GM19395 (cell line): ENCODE data around the gene TM9SF1.
A peak's percentile ranks its signal among the peaks of the same experiment; 100 is the strongest.

ENCODE experiments used
- ATAC-seq: cut with Tn5 transposase; IDR thresholded peaks from one replicate; pipeline ENCODE4 v1.9.1; 2021; ENCODE audit warnings: mild to moderate bottlenecking, moderate library complexity; ENCODE audit not compliant: unreplicated experiment

Gene TM9SF1

GRCh38 chr14:24179961-24180796 is 15.1 kb downstream of the TM9SF1 start:
- ATAC-seq: no peak

DNA sequence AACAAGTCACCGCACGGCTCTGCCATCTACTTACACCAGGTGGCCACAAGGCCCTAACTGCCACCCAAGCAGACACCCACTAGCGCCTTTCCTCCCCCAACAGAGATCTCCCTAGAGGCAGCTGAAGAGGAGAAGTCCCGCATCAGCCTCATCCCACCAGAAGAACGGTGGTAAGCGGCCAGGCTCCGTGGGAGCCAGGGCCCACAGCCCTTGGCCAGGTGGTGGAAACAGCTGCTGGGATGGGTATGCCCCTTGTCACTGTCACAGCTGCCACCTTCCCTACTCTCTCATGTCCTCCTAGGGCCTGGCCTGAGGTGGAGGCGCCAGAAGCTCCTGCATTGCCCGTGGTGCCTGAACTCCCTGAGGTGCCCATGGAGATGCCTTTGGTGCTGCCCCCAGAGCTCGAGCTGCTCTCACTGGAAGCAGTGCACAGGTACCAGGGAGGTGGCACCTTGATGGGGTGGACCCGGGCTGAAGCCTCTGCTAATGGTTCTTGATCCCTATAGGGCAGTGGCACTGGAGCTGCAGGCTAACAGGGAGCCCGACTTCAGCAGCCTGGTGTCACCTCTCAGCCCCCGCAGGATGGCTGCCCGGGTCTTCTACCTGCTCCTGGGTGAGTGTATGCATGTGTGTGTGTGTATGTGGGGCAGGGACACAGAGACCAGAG is 15.8 kb downstream of the TM9SF1 start:
- no peak for ATAC-seq

GRCh38 chr14:24178399-24179178 is 16.7 kb downstream of the TM9SF1 start:
- ATAC-seq: no peak

- ATAC-seq: no peak
Observed at GRCh38 chr14:24177891-24178290, 17.4 kb downstream of the TM9SF1 start.

DNA sequence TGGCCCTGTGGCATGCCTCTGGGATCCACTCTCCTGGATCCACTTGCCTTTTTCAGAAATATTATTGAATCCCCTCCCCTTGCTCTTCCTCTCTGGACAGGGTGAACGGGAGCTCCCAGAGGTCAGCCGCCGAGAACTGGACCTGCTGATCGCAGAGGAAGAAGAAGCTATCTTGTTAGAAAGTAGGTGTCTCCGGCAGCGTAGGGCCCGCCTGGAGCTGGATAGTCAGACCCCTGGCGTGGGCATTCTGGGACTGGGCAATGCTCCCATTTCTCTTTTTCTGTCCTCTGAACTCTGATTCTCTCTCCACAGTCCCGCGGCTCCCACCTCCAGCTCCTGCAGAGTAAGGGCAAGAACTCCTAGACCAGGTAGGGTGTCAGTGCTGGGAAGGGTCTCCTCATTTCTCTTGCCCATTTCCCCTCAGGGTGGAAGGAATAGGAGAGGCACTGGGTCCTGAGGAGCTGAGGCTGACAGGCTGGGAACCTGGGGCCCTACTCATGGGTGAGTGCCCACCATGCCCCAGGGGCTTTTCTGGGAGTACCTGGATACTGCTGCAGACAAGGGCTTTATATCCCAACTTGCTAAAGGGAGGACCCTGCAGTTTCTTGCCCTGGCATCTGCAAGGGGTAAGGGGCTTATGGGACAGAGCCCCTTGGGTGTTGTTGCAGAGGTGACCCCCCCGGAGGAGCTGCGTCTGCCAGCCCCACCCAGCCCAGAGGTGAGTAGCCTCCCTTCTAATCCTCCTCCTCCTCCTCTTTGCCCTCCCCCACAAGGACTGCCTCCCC is 18.0 kb downstream of the TM9SF1 start:
- ATAC-seq: no peak

GRCh38 chr14:24176599-24176998 is 18.6 kb downstream of the TM9SF1 start:
- no peak for ATAC-seq

DNA sequence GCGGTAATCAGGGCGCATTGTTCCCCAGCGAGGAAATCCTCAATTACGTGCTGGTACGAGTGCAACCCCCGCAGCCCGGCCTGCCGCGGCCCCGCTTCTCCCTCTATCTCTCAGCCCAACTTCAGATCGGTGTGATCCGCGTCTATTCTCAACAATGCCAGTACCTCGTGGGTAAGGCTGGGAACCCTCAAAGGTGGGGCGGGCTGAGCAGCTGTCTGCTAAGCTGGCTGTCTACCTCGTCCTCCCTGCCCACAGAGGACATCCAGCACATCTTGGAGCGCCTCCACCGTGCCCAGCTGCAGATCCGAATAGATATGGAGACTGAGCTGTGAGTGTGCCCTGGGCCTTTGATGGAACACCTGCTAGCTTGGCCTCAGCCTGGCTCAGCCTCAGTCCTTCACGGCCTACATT is 22.4 kb downstream of the TM9SF1 start:
- ATAC-seq: no peak

GRCh38 chr14:24172261-24172860 is 22.9 kb downstream of the TM9SF1 start:
- peak; percentile 23 for ATAC-seq

DNA sequence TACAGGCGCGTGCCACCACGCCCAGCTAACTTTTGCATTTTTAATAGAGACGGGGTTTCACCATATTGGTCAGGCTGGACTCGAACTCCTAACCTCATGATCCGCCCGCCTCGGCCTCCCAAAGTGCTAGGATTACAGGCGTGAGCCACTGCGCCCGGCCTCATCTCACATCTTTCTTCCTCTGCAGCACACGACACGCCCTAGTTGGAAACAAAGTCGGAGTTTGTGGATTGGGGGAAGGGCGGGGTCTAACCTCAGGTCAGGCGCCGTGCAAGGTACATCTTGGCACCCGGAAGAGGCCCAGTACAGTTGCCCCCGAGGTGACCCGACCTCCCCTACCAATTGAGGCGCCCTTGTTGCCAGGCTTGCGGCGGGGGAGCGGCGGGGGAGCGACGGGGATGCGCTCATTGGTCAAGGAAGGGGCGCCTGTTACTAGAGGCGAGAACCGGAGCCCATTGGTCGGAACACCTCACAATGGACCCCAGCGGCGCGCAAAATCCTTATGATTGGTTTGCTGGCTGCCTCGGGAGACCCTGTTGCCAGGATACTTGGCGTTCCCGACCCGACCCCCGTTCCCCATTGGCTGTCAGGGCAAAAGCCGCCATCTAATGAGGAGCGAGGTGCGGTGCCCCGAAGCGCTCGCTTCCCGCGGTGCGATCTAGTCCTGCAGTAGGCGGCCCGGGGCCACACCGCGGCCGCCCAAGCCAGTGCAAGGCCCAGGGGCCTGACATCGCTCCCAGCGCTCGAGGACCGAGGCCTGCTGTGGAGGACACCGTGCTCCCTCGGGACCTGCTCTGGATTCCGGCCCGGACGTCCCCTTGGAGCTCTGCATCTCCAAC is 23.6 kb downstream of the TM9SF1 start, which contains the start of gene REC8:
Gene REC8, plus strand, starts transcription at position 659 of the 839 bp plus-strand sequence. CDS start 473 bp downstream, outside the sequence.
- ATAC-seq: peak; percentile 83

DNA sequence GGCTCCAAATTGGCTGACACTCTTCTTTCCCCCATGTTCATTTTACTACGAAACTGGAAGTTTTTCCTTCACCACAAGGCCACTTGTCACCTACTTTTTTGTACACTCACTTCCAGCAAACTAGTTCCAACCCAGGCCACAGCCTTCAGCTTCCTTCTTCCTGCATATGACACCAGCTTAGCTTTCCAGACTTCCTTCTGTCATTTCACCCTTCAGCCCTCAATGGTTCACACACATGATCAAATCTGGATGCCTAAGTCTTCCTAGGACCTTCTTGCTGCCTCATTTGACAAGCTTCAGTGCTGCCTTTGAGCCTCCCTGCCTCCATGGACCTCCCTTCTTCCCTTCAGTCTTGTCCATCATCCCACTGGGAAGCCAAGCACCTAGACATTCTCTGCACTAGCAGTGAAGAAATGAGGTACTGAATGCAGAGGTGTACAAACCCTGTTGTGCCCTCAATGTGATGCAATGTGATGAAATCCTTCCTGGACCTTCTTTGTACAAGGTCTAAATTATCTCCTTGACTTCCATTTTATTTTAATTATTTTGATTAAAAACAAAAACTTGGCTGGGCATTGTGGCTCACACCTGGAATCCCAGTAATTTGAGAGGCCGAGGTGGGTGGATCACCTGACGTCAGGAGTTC is 27.6 kb downstream of the TM9SF1 start:
- ATAC-seq: no peak

DNA sequence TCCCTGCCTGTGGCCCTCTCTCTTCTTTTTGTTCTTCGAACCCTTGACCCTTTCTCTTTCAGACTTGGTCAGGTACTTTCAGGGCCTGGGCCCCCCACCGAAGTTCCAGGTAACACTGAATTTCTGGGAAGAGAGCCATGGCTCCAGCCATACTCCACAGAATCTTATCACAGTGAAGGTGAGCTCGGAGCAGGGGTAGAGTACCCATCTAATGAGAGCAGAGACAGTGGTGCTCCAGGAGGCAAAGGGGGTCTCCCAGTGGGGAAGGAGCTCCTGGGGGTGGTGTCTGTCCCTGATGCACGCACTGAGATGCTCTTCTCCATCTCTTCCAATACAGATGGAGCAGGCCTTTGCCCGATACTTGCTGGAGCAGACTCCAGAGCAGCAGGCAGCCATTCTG is 29.5 kb downstream of the TM9SF1 start:
- no peak for ATAC-seq

GRCh38 chr14:24164518-24164991 is 30.7 kb downstream of the TM9SF1 start:
- no peak for ATAC-seq

DNA sequence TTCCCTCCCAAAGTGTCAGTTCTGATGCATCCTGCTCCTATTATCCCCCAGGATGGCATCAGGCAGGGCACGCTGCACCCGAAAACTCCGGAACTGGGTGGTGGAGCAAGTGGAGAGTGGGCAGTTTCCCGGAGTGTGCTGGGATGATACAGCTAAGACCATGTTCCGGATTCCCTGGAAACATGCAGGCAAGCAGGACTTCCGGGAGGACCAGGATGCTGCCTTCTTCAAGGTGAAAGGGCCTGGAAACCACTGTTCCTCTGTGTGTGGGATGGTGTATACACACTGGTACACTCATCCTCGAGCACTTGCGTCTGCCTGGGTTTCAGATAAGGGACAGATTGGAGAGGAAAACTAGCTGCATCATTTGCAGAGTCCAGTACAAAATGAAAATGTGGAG is 33.1 kb downstream of the TM9SF1 start:
- no peak for ATAC-seq

DNA sequence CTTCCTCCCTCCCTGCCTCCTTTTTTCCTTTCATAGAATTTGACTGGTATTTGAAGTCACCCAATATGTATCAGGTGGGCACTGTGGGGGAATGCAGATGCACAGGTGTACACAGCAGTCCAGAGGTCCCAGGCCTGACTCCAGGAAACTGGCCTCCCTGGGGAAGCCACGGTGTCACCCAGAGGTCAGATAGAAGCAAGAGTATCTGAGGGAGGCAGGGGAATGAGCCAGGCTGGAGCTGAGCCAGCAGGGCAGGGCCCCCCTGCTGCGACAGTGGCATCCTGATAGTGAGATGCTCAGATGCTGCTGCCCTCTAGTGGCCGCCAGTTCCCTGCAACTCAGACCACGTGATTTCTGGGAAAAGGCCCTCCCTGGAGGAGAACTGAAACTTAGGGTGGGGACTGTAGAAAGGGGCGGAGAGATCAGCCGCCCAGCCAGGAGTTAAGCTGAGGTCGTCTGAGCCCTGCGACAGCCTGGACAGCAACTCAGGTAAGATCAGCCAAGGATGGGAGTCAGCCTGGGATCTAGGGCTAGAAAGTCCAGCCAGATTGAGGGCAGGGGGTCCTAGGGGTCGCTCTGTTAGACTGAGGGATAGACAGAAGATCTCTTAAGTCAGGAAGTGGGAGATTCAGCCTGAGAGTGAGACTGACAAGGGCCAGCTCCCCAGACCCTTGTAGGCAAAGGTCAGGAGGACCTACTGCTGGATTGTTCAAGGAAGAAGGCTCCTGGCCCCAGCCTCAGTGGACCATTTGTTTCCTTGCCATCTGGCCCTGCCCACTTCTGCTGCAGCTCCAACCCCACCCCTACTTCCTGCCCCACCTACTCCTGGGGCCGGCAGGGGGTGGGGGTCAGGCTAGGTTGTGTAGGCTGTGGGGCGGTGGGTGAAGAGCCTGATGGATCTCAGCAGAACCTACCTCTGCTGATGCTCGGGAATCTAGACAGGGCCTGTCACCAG is 34.1 kb downstream of the TM9SF1 start, which contains the start of gene IRF9:
Gene IRF9, plus strand, starts transcription at position 416 of the 955 bp plus-strand sequence. CDS start 880 bp downstream, outside the sequence.
- ATAC-seq: peak; percentile 86

GRCh38 chr14:24160499-24160849 is 34.8 kb downstream of the TM9SF1 start:
- ATAC-seq: peak; percentile 6

- no peak for ATAC-seq
Observed at GRCh38 chr14:24159777-24160498, 35.3 kb downstream of the TM9SF1 start.

DNA sequence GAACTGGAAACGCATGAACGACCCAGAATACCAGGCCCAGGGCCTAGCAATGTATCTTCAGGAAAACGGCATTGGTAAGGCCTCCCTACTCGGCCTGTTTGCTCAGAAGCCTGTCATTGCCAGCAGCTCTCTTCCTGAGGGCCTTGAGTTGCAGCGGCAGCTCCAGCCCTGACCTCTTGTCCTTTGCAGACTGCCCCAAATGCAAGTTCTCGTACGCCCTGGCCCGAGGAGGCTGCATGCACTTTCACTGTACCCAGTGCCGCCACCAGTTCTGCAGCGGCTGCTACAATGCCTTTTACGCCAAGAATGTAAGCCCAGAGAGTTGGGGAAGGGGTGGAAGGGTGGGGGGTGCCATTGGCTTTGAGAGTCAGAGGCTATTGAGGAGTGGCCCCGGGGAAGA is 37.9 kb downstream of the TM9SF1 start:
- ATAC-seq: no peak
